ENCODE measurements around the gene MKLN1.
"Not testable (repeated sequence)": the region's sequence is repeated elsewhere in the genome, so short reads cannot be mapped to it uniquely, and the experiment has no call there.

Gene MKLN1

GRCh38 chr7:131455546-131455945 lies 127.9 kb downstream of the MKLN1 start:
- no peak overlapping the region for H3K4me3 ChIP-seq
- H3K27ac ChIP-seq, result no peak overlapping the region
- no peak for DNase-seq (ENCODE audit: low spot score)
- TF ChIP-seq CTCF (IDR thresholded peaks at IDR 0.05), result no peak

DNA sequence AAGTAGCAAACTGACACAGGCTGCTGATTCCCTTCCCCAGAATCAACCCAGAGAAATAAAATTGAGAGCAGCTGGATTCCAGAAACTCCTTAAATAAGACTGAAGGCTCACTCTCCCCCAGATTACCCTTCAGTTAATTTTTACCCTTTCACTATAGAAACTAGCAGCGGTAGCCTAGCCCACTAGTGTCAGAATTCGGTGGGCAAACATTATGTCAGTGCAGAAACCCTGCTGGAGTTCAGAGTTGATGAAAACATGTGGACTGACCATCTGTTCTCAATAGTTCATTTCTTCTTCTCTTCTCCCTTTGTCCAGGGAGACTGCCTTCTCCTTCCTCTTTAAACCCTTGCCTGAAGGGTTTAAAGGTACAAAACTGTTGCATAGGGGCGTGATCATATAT lies 128.7 kb downstream of the MKLN1 start:
- Histone ChIP-seq H3K27ac (no peak overlapping the region), H3K4me3 (no peak overlapping the region)
- DNase-seq (ENCODE audit: low spot score), result no peak
- no peak for TF ChIP-seq CTCF (IDR thresholded peaks at IDR 0.05)

- Histone ChIP-seq H3K4me3 (no peak overlapping the region), H3K27ac (no peak overlapping the region)
- DNase-seq (ENCODE audit: low spot score), result no peak
- TF ChIP-seq CTCF (IDR thresholded peaks at IDR 0.05), result no peak
Observed at GRCh38 chr7:131459256-131459655, 131.6 kb downstream of the MKLN1 start.

DNA sequence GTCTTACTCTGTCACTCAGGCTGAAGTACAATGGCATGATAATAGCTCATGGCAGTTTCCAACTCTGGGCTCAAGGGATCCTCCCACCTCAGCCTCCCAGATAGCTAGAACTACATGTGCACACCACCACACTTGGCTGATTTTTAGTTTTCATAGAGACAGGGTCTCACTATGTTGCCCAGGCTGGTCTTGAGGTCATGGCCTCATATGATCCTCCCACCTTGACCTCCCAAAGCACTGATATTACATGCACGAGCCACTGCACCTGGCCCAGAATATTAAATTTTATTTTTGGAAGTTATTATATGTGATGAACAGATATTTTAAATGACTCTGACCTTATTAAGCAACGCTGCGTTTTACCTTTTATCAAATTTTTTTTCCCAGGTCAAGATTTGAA lies 134.4 kb downstream of the MKLN1 start:
- H3K4me3 ChIP-seq, result no peak overlapping the region

DNA sequence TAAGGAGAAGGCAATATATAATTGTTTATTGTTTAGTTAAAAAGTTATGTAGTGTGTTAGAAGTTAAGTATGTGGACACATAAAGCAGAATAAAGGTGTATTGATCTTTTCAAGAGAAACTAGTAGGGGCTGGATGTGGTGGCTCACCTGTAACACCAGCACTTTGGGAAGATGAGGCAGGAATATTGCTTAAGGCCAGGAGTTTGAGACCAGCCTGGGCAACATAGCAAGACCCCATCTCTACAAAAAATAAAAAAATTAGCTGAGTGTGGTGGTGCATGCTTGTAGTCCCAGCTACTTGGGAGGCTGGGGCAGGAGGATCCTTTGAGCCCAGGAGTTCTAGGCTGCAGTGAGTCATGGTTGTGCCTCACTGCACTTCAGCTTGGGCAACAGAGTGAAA lies 135.0 kb downstream of the MKLN1 start:
- not testable (repeated sequence) for H3K27ac ChIP-seq; DNase-seq (ENCODE audit: low spot score); H3K4me3 ChIP-seq

More for the DNA sequence above, 134.4 kb downstream of the MKLN1 start:
- TF ChIP-seq CTCF (IDR thresholded peaks at IDR 0.05), result no peak
- DNase-seq (ENCODE audit: low spot score), result no peak
- H3K27ac ChIP-seq, result no peak overlapping the region

- H3K27ac ChIP-seq, result no peak overlapping the region
- no peak overlapping the region for H3K4me3 ChIP-seq
- no peak for TF ChIP-seq CTCF (IDR thresholded peaks at IDR 0.05)
- no peak for DNase-seq (ENCODE audit: low spot score)
Observed at GRCh38 chr7:131466735-131467365, 139.2 kb downstream of the MKLN1 start.

DNA sequence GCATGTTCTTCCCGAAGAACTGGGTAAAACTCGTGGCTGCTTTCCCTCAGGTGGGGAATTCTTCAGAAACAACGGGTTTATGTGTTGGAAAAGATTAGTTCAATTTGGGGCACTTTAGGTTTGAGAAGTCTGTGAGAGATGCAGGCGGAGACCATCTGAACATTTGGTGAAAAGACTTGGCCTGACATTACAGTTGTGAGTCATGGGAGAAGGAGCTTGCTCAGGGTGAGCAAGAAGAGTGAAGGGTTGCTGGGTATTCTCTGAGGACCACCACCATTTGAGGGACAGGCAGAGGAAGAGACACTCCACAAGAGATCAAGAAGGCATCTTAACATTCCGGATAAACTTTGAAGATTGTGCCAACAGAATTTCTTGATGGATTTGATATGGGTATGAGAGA lies 140.1 kb downstream of the MKLN1 start:
- no peak overlapping the region for H3K27ac ChIP-seq
- H3K4me3 ChIP-seq, result no peak overlapping the region
- no peak for TF ChIP-seq CTCF (IDR thresholded peaks at IDR 0.05)
- DNase-seq (ENCODE audit: low spot score), result no peak
